Activated T-cell treated with anti-CD3 and anti-CD28 coated beads, Interleukin-2, amount 50 U/mL, for 48 hours (primary cell): ENCODE data around the gene RNF220.
"Not testable (repeated sequence)": the region's sequence is repeated elsewhere in the genome, so short reads cannot be mapped to it uniquely, and the experiment has no call there.

Experiments
- DNase-seq, 2 experiments: peaks; one replicate each; pipeline ENCODE4 v3.0.0-alpha.2; 2020

RNF220 gene

GRCh38 chr1:44554706-44555105 lies 149.7 kb downstream of the RNF220 start:
- no peak for DNase-seq

DNA sequence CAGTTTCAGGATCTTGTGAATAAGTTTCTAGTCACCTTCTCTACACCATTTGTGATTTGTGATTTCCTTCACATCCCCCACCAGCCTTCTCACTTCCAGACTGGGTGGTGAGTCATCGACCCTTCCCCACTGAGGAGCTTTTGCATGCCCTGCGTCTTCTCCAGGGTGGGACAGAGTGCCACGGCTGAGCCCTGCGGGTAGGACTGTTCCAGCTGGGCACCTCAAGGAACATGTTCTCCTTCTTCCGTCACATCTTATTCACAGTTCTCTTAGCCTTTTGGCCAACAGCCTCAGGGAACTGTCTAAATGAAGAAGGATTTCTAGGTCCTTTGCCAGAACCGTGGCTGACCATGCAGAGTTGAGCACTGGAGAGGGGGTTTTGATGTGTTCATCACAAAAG lies 152.7 kb downstream of the RNF220 start:
- no peak for DNase-seq

DNA sequence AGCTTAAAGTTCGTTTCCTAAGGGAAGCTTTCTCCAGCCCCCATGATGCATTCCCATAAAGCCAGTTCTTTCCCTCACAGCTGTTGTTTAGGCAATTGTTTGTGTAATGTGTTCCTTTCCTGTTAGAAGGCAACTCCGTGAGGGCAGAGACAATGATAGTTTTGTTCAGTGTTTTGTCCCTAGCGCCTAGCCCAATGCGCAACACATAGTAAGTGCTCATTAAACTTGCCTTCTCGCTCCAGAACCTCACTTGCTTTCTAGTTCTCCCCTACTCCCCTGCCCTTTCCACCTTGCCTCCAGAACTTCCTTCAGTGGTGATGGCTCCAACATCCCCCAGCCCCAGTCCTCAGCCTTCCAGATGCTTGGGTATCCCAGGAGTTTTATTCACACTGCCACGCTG lies 153.8 kb downstream of the RNF220 start:
- DNase-seq = no peak

DNA sequence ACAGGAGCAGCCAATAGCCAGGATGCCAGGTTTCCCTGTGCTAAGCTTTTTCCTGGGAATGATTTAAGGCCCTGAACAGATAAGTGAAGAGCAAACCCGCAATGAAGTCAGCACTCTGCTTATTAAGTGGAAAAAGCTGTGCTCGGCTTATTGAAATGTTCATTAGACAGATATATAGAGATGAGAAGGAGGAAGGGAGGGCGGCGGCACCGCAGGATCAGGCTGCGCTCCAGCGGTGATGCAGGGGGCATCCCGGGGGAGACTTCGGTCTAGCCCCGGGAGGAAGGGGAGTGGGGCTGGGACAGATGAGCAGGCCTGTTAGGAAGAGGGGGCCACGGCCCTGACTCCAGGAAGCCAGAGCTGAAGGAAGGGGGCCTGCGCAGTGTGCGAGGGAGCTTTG lies 154.3 kb downstream of the RNF220 start:
- DNase-seq = no peak

DNA sequence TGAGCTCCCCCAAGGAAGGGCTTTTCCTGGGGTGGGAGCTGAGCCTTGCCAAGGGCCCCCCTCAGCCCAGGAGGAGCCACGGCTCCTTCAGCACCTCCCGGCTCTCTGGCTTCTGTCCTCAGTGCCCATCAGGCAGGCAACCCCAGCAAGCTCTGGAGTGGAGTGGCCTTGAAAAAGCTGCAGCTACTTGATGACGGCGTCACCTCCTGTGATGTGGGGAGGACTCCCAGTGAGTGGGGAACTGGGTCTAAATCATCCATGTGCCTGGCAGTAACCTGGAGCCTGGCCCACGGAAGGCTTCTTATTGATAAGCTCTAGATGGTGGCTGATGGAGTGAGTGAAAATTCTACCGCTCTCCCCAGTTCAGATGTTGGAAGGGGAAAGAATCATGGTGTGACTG lies 154.9 kb downstream of the RNF220 start:
- DNase-seq = no peak

DNA sequence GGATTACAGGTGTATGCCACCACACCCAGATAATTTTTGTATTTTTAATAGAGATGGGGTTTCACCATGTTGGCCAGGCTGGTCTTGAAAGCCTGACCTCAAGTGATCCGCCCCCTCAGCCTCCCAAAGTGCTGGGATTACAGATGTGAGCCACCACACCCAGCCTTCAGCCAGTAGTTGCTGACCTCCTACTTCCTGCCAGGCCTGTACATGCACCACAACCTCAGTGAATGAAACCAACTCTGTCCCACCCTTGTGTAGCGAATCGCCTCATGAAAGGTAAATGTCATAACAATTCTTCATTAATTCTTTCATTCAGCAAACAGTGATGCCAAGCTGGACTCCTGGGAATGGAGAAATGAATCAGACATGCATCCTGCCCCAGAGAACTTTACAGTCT lies 155.6 kb downstream of the RNF220 start:
- DNase-seq = not testable (repeated sequence)

GRCh38 chr1:44565259-44565750 lies 160.2 kb downstream of the RNF220 start:
- DNase-seq = no peak

- DNase-seq = no peak
Measured at GRCh38 chr1:44565833-44566232, 160.8 kb downstream of the RNF220 start.

DNA sequence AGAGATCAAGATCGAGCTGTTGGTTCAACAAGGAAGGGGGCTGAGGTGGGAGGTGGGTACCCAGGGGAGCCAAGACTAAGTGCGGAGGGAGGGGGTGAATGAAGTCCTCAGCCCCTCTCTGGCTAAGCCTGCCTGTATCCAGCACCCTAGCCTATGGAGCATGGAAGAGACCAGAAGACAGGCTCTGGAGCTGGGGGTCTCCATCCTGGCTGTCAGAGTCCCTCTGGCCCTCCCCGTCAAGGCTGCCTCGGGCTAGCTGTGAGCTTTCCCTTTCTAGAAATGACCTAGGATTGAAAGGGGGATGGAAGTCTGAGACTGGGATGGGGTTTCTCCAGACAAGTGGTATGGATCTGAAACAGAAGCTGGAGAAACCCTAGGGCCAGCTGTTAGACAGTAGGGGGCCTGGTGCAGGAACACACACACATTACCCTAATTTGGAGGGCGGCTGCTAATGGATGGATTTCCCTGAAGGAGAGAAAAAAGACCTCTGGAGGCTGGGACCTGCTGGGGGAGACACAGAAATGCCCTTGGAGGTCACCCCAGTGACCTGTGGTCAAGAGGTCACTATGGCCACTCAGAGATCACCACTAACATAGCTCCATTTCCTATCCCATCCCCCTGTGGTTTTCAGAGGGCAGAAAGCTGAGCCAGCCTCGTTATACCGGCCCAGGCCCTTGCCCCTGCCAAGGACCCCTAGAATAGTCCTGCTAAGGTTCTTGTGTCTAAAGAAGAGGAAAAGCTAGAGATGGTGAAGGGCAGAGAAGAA lies 161.4 kb downstream of the RNF220 start:
- no peak for DNase-seq

GRCh38 chr1:44568128-44568900 lies 163.3 kb downstream of the RNF220 start:
- no peak for DNase-seq

- DNase-seq = no peak
Measured at GRCh38 chr1:44569491-44569890, 164.4 kb downstream of the RNF220 start.

DNA sequence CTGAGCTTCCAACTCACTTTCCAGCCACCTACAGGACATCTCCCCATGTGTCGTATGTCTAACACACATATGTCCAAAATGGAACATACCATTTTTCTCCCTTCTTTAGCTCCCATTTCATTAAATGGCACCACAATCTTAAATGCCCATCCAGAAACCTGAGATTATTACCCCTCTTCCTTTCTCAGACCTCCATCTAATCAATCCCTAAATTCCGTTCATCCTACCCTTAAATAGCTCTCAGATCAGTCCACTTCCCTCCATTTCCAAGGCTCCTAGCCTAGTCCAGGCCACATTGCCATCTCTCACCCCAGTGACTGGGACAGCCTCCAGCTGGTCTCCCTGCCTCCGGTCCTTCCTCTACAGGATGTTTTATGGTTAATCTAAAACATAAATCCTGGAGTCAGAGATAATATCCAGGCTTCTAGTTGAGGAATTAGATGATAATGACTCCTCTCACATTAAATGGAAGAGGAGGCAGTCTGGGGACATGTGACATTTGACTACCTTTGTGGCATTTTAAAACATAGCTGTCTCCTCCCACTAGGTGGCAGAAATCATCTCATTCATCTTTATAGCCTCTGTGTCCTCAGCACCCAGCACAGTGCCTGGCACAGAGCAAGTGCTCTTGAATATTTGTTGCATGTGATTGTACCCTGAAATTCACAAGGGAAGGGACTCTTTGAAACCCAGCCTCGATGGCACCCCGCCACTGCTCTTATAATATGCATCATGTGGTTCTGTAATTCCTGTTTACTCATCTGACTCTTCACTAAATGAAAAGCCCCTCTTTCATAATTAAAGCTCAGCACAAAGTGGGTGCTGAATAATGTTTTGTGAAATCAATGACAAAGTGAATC lies 166.9 kb downstream of the RNF220 start:
- peak; percentile 22 to 24 for DNase-seq

GRCh38 chr1:44572572-44572879 lies 167.5 kb downstream of the RNF220 start:
- DNase-seq = no peak

DNA sequence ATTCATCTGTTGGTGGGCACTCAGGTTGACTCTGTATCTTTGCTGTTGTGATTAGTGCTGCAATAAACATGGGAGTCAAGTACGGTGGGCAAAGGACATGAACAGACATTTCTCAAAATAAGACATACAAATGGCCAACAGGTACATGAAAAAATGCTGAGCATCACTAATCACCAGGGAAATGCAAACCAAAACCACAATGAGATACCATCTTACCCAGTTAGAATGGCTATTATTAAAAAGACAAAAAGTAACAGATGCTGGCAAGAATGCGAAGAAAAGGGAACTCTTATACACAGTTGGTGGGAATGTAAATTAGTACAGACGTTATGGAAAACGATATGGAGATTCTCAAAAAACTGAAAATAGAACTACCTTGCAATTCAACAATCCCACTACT lies 170.3 kb downstream of the RNF220 start:
- no peak for DNase-seq

GRCh38 chr1:44576456-44577150 lies 171.5 kb downstream of the RNF220 start:
- no peak for DNase-seq

DNA sequence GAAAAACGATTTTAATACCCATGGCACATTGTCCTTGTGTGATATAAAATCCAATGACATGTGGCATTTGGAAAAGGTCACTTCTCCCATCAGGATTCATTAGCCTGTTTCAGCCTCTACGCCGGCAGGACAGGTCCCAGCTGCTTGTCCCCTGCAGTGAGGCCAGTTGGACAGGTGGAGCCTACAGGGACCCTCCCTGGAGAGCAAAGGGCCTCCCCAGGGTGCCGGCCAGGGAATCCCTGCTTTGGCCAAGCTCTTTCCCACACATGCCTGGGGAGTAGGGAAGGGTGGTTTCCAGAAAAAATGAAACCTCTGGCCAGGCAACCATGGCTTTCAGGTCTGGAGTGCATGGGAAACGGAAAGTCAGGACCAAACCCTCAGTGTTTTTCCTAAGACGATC lies 176.2 kb downstream of the RNF220 start:
- DNase-seq = no peak

GRCh38 chr1:44584167-44584566 lies 179.1 kb downstream of the RNF220 start:
- DNase-seq = no peak

- no peak for DNase-seq
Measured at GRCh38 chr1:44585315-44585920, 180.4 kb downstream of the RNF220 start.

DNA sequence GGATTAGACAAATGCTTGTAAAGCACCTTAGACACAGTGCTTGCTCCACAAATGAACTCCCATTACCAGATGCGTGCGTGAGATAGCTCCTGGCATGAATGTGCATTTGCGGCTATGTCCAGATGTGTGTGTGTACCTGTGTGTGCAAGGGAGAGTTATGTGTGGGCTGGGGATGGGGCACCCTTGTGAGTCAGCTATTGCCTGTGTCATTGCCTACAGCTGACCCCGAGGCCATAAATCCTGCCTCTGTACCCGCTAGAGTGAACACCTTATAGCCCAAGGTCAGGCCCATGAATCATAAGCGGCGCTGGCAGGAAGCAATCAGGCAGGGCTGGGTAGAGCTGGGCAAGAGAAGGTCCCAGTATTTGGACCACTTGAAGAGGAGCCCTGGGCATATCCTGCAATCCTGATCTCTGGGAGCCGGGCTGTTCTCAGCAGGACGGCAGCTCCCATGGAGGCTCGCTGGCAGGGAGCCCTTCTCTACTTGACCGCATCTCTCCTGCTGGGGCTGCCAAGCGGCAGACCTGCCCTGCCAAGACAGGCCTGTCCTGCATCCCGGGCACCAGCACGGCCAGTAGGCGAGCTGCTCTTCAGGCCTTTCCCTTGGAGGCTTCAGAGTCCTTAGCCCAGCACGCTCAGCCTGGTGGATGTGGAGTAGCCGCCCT lies 182.9 kb downstream of the RNF220 start:
- no peak for DNase-seq

DNA sequence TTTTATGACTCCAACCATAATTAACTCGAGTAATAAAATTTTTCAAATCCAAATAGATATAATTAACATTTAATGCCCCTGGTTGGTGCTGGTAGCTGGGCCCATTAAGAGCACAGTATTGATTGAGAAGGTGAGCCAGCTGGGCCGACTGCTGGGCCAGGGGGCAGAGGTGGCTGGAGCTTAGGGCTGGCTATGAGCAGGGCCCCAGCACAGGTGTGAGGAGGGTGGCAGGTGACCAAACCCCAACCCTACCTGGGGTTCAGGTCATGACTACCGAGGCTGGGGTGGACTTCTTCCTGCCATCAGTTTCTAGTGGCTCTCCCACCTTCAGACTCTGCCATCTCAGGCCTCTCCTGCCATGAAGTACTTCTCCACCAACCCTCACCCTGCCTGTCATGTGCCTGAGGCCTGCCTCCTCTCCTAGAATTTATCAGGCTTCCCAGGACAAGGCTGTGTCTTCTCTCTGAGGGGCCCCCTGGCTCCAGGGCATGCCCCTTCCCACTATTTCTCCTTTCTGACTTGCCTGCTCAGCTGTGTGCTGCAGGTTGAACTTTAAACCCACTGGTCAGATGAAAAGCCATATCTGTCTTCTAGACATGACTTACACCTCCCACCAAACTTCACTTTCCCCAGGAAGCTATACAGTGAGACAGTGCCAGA lies 183.6 kb downstream of the RNF220 start:
- DNase-seq = no peak

- no peak for DNase-seq
Measured at GRCh38 chr1:44590475-44590874, 185.4 kb downstream of the RNF220 start.
